H1 (cell line): ENCODE data around the gene MRGPRX4. TPM values are rescaled to one million over a fixed set of nuclear protein-coding genes. Genes with fewer than 3 reads are reported as not detected.

Experiments
- CEBPB ChIP-seq: IDR thresholded peaks from 2 replicates; pipeline ENCODE4 v1.6.1; 2012; ENCODE audit warnings: low read depth, low read length
- EP300 ChIP-seq, 2 experiments: IDR thresholded peaks; 1 replicate in 1 of 2; 2 replicates in 1 of 2; pipeline ENCODE4 v1.6.1; 2011 to 2012; ENCODE audit warnings: low read depth in 2 of 2, low read length in 2 of 2, mild to moderate bottlenecking in 2 of 2, borderline replicate concordance in 1 of 2, inconsistent platforms in 1 of 2, moderate library complexity in 1 of 2
- EZH2 ChIP-seq: fragments of 200-600 bp; sonication (generic); IDR thresholded peaks from 2 replicates; pipeline ENCODE4 v1.7.1; 2012; ENCODE audit warnings: low read depth, mild to moderate bottlenecking, moderate library complexity, low read length, inconsistent platforms; ENCODE audit not compliant: severe bottlenecking
- YY1 ChIP-seq: IDR thresholded peaks from 2 replicates; pipeline ENCODE4 v1.6.1; 2011; ENCODE audit warnings: low read depth, mild to moderate bottlenecking, low read length
- polyA plus RNA-seq, 7 experiments: library from polyadenylated mRNA; depleted of rRNA in 3 of 7; stranded (reverse) in 5 of 7; unstranded in 2 of 7; fragments of >200 nt in 5 of 7; fragments of 200-250 nt in 2 of 7; gene quantifications; 1 replicate in 5 of 7; 2 replicates in 1 of 7; 4 replicates in 1 of 7; pipeline versions ENCODE4 v1.2.1 to v1.2.3, GENCODE V29; 2011 to 2013; ENCODE audit warnings: missing spikeins in 2 of 7, mixed read lengths in 2 of 7
- total RNA-seq: library from RNA; stranded (reverse); fragmentation: NEBNext Ultra II Directional; extraction: Animal tissue kit (Norgen Biotek cat#: 25700); gene quantifications from 2 replicates; pipeline ENCODE4 v1.2.1, GENCODE V29; 2021
- TF ChIP-seq, protein P1 (sequence below), 3 experiments: IDR thresholded peaks; 1 replicate in 2 of 3; 2 replicates in 1 of 3; pipeline versions ENCODE4 v1.5.1 to v1.6.1; 2011; ENCODE audit warnings: low read length in 3 of 3, mild to moderate bottlenecking in 3 of 3, inconsistent platforms in 2 of 3, low read depth in 1 of 3, moderate library complexity in 1 of 3; ENCODE audit not compliant: insufficient read depth in 1 of 3; ENCODE audit errors: control extremely low read depth in 1 of 3

The MRGPRX4 gene
- total and polyA plus RNA-seq, 2 of the 8 experiments (the other 6 are each of a cell fraction or from before 2014, with no cell fraction given) = not detected

DNA sequence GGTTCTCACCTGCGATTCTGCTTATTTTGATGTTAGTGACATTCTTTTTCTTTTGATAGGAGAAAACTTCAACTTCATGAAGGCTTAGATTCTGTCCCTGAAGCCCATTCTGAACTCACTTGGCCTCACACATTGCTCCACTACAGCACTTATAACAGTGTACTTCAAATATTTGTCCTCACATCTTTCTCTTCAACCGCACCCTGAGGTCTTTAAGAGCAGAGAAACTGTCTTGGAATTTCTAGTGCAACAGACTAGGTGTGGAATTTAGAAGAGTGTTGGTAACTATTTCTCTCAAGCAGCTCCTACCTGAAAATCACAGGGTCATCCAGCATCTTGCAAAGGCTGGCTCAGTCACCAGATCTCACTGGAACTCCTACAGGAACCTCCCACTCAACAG lies 32.5 kb upstream of the MRGPRX4 start (continued):
- TF ChIP-seq, protein P1, sequence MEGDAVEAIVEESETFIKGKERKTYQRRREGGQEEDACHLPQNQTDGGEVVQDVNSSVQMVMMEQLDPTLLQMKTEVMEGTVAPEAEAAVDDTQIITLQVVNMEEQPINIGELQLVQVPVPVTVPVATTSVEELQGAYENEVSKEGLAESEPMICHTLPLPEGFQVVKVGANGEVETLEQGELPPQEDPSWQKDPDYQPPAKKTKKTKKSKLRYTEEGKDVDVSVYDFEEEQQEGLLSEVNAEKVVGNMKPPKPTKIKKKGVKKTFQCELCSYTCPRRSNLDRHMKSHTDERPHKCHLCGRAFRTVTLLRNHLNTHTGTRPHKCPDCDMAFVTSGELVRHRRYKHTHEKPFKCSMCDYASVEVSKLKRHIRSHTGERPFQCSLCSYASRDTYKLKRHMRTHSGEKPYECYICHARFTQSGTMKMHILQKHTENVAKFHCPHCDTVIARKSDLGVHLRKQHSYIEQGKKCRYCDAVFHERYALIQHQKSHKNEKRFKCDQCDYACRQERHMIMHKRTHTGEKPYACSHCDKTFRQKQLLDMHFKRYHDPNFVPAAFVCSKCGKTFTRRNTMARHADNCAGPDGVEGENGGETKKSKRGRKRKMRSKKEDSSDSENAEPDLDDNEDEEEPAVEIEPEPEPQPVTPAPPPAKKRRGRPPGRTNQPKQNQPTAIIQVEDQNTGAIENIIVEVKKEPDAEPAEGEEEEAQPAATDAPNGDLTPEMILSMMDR (IDR thresholded peaks at IDR 0.05; ENCODE audit: control extremely low read depth in 1 of 3, insufficient read depth in 1 of 3, low read depth in 1 of 3, low read length in 3 of 3) = no peak
- TF ChIP-seq YY1 = no peak
- no peak for TF ChIP-seq EP300 (IDR thresholded peaks at IDR 0.05; ENCODE audit: borderline replicate concordance in 1 of 2, low read depth in 2 of 2, low read length in 2 of 2)
- no peak for TF ChIP-seq EZH2
- no peak for TF ChIP-seq CEBPB
